Endothelial cell of hepatic sinusoid (primary cell): ENCODE measurements around the gene PGD.

Experiments
- in situ Hi-C: cut with HindIII; loops from 2 replicates; pipeline ENCODE4 v1.10.0; 2017; ENCODE audit warnings: low sequenced_read_pairs

The PGD gene

GRCh38 chr1:10432910-10433700 is 34.2 kb downstream of the PGD start:
- in situ Hi-C loops, result no loop called here

- in situ Hi-C loops, result no loop called here
These were observed 34.9 kb downstream of the PGD start for GRCh38 chr1:10433790-10434189.

GRCh38 chr1:10434590-10434989 is 35.7 kb downstream of the PGD start:
- in situ Hi-C loops, result no loop called here

- in situ Hi-C loops, result no loop called here
These were observed 38.2 kb downstream of the PGD start for GRCh38 chr1:10437052-10437451.

- in situ Hi-C loops, result no loop called here
These were observed 39.9 kb downstream of the PGD start for GRCh38 chr1:10438677-10439163.

GRCh38 chr1:10440305-10440704 is 41.4 kb downstream of the PGD start:
- in situ Hi-C loops, result no loop called here

GRCh38 chr1:10440794-10441193 is 41.9 kb downstream of the PGD start:
- in situ Hi-C loops, result no loop called here

- in situ Hi-C loops, result no loop called here
These were observed 45.4 kb downstream of the PGD start for GRCh38 chr1:10444248-10444647.

GRCh38 chr1:10444795-10445397 is 46.0 kb downstream of the PGD start:
- in situ Hi-C loops, result no loop called here

GRCh38 chr1:10446790-10447422 is 48.0 kb downstream of the PGD start:
- in situ Hi-C loops, result no loop called here

GRCh38 chr1:10449751-10450150 is 50.9 kb downstream of the PGD start, which contains the start of gene CORT:
Gene CORT (plus strand): TSS chr1:10450031. CDS start chr1:10450224, 193 bp downstream.
- in situ Hi-C loops, result no loop called here

GRCh38 chr1:10450156-10450814 is 51.4 kb downstream of the PGD start:
- in situ Hi-C loops, result no loop called here

- in situ Hi-C loops, result no loop called here
These were observed 52.0 kb downstream of the PGD start for GRCh38 chr1:10450836-10451235.

- in situ Hi-C loops, result no loop called here
These were observed 52.4 kb downstream of the PGD start for GRCh38 chr1:10451287-10451686.

- in situ Hi-C loops, result loop anchor here (5.0 kb wide), 2 partner anchors 39 to 89 kb away; no protein-coding TSS in a partner anchor
These were observed 57.2 kb downstream of the PGD start for GRCh38 chr1:10456048-10456447.

- in situ Hi-C loops, result loop anchor here (5.0 kb wide), 2 partner anchors 39 to 89 kb away; no protein-coding TSS in a partner anchor
These were observed 57.8 kb downstream of the PGD start for GRCh38 chr1:10456661-10457060.

GRCh38 chr1:10457462-10457861 is 58.6 kb downstream of the PGD start:
- in situ Hi-C loops, result loop anchor here (5.0 kb wide), 2 partner anchors 40 to 90 kb away; no protein-coding TSS in a partner anchor

GRCh38 chr1:10457875-10458274 is 59.0 kb downstream of the PGD start:
- in situ Hi-C loops, result loop anchor here (5.0 kb wide), 2 partner anchors 41 to 91 kb away; no protein-coding TSS in a partner anchor

GRCh38 chr1:10459184-10459583 is 60.3 kb downstream of the PGD start:
- in situ Hi-C loops, result loop anchor here (5.0 kb wide), 2 partner anchors 42 to 92 kb away; no protein-coding TSS in a partner anchor

GRCh38 chr1:10467078-10467477 is 68.2 kb downstream of the PGD start:
- in situ Hi-C loops, result no loop called here

- in situ Hi-C loops, result loop anchor here (10.0 kb wide), 1 partner anchor 65 kb away; no protein-coding TSS in a partner anchor
These were observed 71.2 kb downstream of the PGD start for GRCh38 chr1:10470043-10470442.
